CD4-positive, alpha-beta T cell treated with Interleukin-15 for 4 hours (primary cell): ENCODE data around the gene ELMO1.
A peak's percentile ranks its signal among the peaks of the same experiment; 100 is the strongest.

ENCODE experiments used
- DNase-seq: peaks from one replicate; pipeline ENCODE4 v3.0.0-alpha.2; 2020; ENCODE audit warnings: low spot score

ELMO1 gene

GRCh38 chr7:36906956-36907635 lies 541.6 kb downstream of the ELMO1 start:
- no peak for DNase-seq

DNA sequence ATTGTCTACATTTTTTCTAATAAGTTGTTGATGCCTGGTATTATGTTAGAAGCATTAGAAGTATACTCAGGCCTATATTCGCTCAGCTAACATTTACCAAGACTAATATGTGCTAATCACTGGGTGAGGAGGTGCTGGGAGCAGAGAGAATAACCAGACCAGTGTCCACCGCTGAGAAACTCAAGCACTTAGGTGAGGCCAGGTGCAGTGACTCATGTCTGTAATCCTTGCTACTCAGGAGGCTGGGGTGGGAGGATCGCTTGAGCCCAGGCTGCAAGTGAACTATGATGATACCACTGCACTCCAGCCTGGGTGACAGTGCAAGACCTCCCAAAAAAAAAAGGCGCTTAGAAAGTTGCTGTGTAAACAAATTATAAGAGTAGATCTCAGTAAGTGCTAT lies 542.2 kb downstream of the ELMO1 start:
- no peak for DNase-seq

GRCh38 chr7:36905841-36906240 lies 542.8 kb downstream of the ELMO1 start:
- no peak for DNase-seq

GRCh38 chr7:36904802-36905201 lies 543.9 kb downstream of the ELMO1 start:
- DNase-seq: no peak

- DNase-seq: no peak
These were observed 544.6 kb downstream of the ELMO1 start for GRCh38 chr7:36904101-36904500.

DNA sequence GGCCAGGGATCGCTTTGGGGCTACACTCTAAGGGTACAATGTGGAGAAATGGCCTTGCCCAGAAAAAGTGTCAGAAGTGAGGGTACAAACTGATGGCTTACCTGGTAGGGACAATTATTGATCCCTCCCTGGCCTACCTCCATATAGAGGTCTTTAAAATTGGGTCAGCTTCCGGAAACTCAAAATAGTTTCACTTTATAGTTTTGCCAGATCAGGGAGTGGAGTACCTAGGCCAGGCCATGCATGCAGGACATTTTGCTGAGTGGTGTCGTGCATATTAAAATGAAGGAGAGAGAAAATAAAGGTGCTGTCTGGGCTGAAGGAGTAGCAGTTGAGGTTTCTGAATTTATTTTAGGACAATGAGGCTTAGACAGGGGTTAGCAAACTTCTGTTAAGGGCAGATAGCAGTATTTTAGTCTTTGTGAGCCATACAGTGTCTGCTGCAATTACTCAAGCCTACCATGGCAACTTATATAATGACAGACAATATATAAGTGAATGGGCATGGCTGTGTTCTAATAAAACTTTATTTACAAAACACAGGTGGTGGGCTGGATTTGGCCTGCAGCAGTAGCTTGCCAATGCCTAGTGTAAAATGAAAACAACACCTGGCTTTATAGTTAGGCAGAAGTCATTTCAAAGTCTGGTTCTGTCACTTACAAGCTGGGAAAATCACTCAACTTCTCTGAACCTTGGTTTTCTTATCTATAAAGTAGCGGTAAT lies 547.5 kb downstream of the ELMO1 start:
- DNase-seq: no peak

GRCh38 chr7:36898186-36898585 lies 550.5 kb downstream of the ELMO1 start:
- no peak for DNase-seq

DNA sequence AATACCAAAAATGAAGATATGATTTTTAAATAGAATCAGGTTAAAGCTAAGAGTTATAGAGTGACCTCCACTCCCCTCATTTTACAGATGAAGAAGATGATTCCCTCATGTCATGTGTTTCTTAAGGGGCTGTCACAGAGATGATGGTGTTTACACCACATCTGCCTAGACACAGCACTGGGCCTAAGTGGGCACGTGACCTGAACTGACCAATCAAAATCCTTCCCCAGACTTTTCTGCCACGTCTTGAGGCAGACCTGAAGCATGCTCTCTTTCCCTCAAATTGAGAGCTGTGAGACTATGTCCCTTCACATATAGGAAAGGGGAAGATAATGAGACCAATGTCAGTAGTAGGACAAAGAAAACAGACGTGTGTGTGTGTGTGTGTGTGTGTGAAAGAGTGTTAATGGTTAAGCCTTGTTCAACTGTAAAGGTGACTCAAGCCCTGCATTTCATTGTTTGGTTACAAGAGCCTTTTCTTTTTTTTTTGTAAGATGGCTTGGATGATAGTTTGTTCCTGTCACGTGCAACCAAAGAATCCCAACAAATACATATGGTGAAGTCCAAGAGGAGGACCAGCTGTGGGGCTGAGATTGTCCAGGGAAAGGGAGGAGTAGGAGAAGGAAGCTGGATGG lies 551.6 kb downstream of the ELMO1 start:
- DNase-seq: no peak

- DNase-seq: no peak
These were observed 552.2 kb downstream of the ELMO1 start for GRCh38 chr7:36896418-36896817.

- no peak for DNase-seq
These were observed 553.5 kb downstream of the ELMO1 start for GRCh38 chr7:36895192-36895591.

GRCh38 chr7:36894190-36894589 lies 554.5 kb downstream of the ELMO1 start:
- DNase-seq: no peak

- no peak for DNase-seq
These were observed 559.5 kb downstream of the ELMO1 start for GRCh38 chr7:36889182-36889581.

- no peak for DNase-seq
These were observed 560.7 kb downstream of the ELMO1 start for GRCh38 chr7:36887969-36888368.

- no peak for DNase-seq
These were observed 561.4 kb downstream of the ELMO1 start for GRCh38 chr7:36887233-36887632.

DNA sequence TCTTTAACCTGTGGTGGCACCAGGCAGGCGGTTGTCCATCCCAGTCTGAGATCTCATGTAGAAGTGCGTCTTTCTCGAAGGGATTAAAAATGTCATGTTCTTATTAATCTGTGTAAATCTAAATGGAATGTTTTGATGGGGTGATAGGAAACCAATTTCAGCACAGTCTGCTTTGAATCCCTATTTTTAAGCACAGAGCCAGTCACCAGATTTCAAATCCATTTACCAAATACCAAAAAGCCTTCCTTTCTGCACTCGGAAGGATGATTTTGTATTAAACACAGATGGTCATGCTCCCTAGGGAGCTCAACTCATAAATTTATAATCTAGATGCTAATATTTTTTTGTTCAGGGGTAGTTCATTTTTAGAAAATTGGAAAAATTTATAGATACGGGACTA lies 563.8 kb downstream of the ELMO1 start:
- DNase-seq: no peak

- DNase-seq: no peak
These were observed 564.3 kb downstream of the ELMO1 start for GRCh38 chr7:36884351-36884750.

GRCh38 chr7:36881233-36881874 lies 567.3 kb downstream of the ELMO1 start:
- DNase-seq: no peak

GRCh38 chr7:36880108-36880507 lies 568.6 kb downstream of the ELMO1 start:
- DNase-seq: no peak

- no peak for DNase-seq
These were observed 569.6 kb downstream of the ELMO1 start for GRCh38 chr7:36879021-36879420.

GRCh38 chr7:36878288-36878687 lies 570.4 kb downstream of the ELMO1 start:
- DNase-seq: no peak

- no peak for DNase-seq
These were observed 572.9 kb downstream of the ELMO1 start for GRCh38 chr7:36875794-36876193.

DNA sequence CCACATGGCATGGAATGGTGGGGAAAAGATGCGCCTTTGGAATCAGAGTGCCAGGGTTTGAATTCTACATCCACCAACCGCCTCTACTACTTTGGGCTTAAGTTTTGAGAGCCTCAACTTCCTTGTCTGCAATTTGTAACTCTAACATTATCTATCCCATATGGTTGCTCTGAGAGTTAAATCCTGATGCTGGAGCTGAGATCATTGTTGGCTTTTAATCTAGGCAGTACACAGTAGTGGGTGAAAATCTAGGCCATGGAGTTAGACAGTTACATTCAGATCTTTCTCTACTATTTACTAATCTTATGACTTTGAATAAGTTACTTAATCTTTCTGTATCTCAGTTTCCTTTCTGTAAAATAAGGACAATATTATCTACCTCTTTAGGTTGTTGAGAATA lies 574.6 kb downstream of the ELMO1 start:
- DNase-seq: no peak

DNA sequence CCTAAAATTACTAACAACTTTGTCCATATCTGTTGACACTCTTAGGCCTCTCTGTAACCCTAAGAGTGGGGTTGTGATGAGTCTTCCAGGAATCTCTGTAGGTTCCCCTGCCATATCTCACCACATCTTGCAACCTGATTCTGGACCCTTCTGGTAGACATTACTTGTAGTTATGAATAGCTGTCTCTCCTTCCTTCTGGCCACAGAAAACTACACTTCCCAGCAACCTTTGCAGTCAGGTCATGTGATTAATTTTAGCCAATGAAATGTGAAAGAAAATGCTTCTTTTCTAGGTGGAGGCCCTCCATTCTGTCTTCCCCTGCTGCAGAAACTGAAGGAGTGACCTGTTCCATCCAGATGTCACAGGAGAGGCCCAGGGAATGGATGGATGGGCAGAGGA lies 576.8 kb downstream of the ELMO1 start:
- peak; percentile 8 for DNase-seq
